Erythroblast (primary cell): ENCODE data around the gene NFS1.

Experiments
- GATA1 ChIP-seq: IDR thresholded peaks from 2 replicates; pipeline ENCODE4 v1.6.1; 2011; ENCODE audit warnings: low read depth, mild to moderate bottlenecking, control low read depth, low read length, moderate library complexity
- POLR2A ChIP-seq: IDR thresholded peaks from 2 replicates; pipeline ENCODE4 v1.6.1; 2011; ENCODE audit warnings: mild to moderate bottlenecking, low read length

DNA sequence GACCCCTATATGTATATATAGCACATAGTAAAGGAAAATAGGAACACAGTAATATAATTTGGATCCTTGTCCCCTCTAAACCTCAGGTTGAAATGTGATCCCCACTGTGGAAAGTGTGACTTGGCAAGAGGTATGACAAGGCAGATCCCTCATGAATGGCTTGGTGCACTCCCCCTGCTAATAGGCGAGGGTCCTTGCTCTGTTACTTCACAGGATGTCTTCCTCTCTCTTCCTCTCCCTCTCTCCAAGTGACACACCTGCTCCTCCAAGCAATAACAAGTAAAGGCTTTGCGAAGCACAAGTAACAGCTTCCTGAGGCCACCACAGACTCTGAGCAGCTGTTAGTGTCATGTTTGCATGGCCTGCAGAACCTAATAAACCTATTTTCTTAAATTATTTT, 16.5 kb upstream of the NFS1 start:
- TF ChIP-seq POLR2A (no peak), GATA1 (no peak)
